A549 (cell line): ENCODE measurements around the gene DYNC2H1.

Experiments used
- CBX8 ChIP-seq: fragments of 200-600 bp; sonication (generic); IDR thresholded peaks from 2 replicates; pipeline ENCODE4 v1.6.1; 2016
- CEBPB ChIP-seq, 2 experiments: fragments of >200 bp in 1 of 2; sonication (Bioruptor Twin) in 1 of 2; formaldehyde crosslinking in 1 of 2; IDR thresholded peaks; 2 replicates each; pipeline ENCODE4 v1.6.1; 2012 to 2016
- CHD2 ChIP-seq: fragments of 150-350 bp; IDR thresholded peaks from 2 replicates; pipeline ENCODE4 v1.6.1; 2014; ENCODE audit warnings: low read length; ENCODE audit not compliant: partially characterized antibody
- CTCF ChIP-seq: fragments of >200 bp; sonication (Bioruptor Twin); formaldehyde crosslinking; IDR thresholded peaks from 3 replicates; pipeline ENCODE4 v1.5.1; 2016
- E2F6 ChIP-seq: IDR thresholded peaks from 2 replicates; pipeline ENCODE4 v1.6.1; 2012; ENCODE audit warnings: low read depth, borderline replicate concordance
- MAFK ChIP-seq: fragments of 450-650 bp; IDR thresholded peaks from 2 replicates; pipeline ENCODE4 v1.6.1; 2014; ENCODE audit not compliant: partially characterized antibody
- MAX ChIP-seq: IDR thresholded peaks from 2 replicates; pipeline ENCODE4 v1.6.1; 2012
- NPAS2 ChIP-seq: fragments of 250-450 bp; sonication (Bioruptor Pico); IDR thresholded peaks from 2 replicates; pipeline ENCODE4 v1.8.0; 2022; ENCODE audit warnings: mild to moderate bottlenecking, moderate library complexity, borderline replicate concordance
- PBX3 ChIP-seq: IDR thresholded peaks from 2 replicates; pipeline ENCODE4 v1.6.1; 2012
- POLR2A ChIP-seq: IDR thresholded peaks from 2 replicates; pipeline ENCODE4 v1.6.1; 2012; ENCODE audit warnings: mild to moderate bottlenecking, low read length
- RAD21 ChIP-seq, 2 experiments: fragments of >200 bp in 1 of 2; sonication (Bioruptor Twin) in 1 of 2; formaldehyde crosslinking in 1 of 2; IDR thresholded peaks in 1 of 2; conservative IDR thresholded peaks in 1 of 2; 2 replicates in 1 of 2; 3 replicates in 1 of 2; pipeline ENCODE4 v1.6.1; 2012 to 2018; ENCODE audit warnings: inconsistent platforms in 1 of 2
- RFX5 ChIP-seq: fragments of 450-650 bp; IDR thresholded peaks from 2 replicates; pipeline ENCODE4 v1.7.1; 2014; ENCODE audit warnings: antibody characterized with exemption, mild to moderate bottlenecking, moderate library complexity
- RNF2 ChIP-seq: fragments of 200-600 bp; sonication (generic); IDR thresholded peaks from 2 replicates; pipeline ENCODE4 v1.6.1; 2016; ENCODE audit warnings: low read depth, mild to moderate bottlenecking, antibody characterized with exemption, moderate library complexity, borderline replicate concordance
- USF2 ChIP-seq: fragments of 450-650 bp; IDR thresholded peaks from 2 replicates; pipeline ENCODE4 v1.6.1; 2014; ENCODE audit warnings: antibody characterized with exemption

GRCh38 chr11:103480421-103480820, 371.2 kb downstream of the DYNC2H1 start:
- TF ChIP-seq CTCF (no peak), RFX5 (no peak), POLR2A (no peak), E2F6 (no peak), MAFK (no peak), USF2 (no peak), PBX3 (no peak), MAX (no peak), NPAS2 (CRISPR knock-in tag) (no peak), CBX8 (no peak), CHD2 (no peak), RNF2 (no peak), CEBPB (IDR thresholded peaks at IDR 0.05) (no peak), RAD21 (conservative IDR thresholded peaks at IDR 0.05 in 1 of 2, IDR thresholded peaks at IDR 0.05 in 1 of 2) (no peak)
